IMR-90 (cell line): ENCODE measurements around the gene PTRH2.

ENCODE experiments used
- BHLHE40 ChIP-seq: fragments of 150-350 bp; IDR thresholded peaks from 2 replicates; pipeline ENCODE4 v1.6.1; 2016; ENCODE audit warnings: mild to moderate bottlenecking, low read depth, low read length
- CEBPB ChIP-seq: IDR thresholded peaks from 2 replicates; pipeline ENCODE4 v1.6.1; 2012; ENCODE audit warnings: low read depth, low read length, improper control_type of control experiment
- CHD1 ChIP-seq: IDR thresholded peaks from 2 replicates; pipeline ENCODE4 v1.6.1; 2012; ENCODE audit warnings: low read depth, low read length, improper control_type of control experiment
- FOS ChIP-seq: fragments of 150-350 bp; IDR thresholded peaks from 2 replicates; pipeline ENCODE4 v1.6.1; 2016; ENCODE audit warnings: low read depth, low read length
- MAFK ChIP-seq: IDR thresholded peaks from 2 replicates; pipeline ENCODE4 v1.6.1; 2012; ENCODE audit warnings: low read depth, low read length, improper control_type of control experiment
- MAZ ChIP-seq: IDR thresholded peaks from 2 replicates; pipeline ENCODE4 v1.6.1; 2012; ENCODE audit warnings: low read depth, mild to moderate bottlenecking, low read length, improper control_type of control experiment, moderate library complexity, borderline replicate concordance
- POLR2A ChIP-seq: IDR thresholded peaks from 2 replicates; pipeline ENCODE4 v1.6.1; 2012; ENCODE audit warnings: mild to moderate bottlenecking, low read depth, low read length
- RAD21 ChIP-seq: IDR thresholded peaks from 2 replicates; pipeline ENCODE4 v1.6.1; 2012; ENCODE audit warnings: low read length, improper control_type of control experiment
- RCOR1 ChIP-seq: IDR thresholded peaks from 2 replicates; pipeline ENCODE4 v1.6.1; 2012; ENCODE audit warnings: mild to moderate bottlenecking, low read length, improper control_type of control experiment; ENCODE audit not compliant: insufficient replicate concordance
- RFX5 ChIP-seq: IDR thresholded peaks from 2 replicates; pipeline ENCODE4 v1.8.0; 2012; ENCODE audit warnings: low read depth, mild to moderate bottlenecking, low read length, moderate library complexity
- SMC3 ChIP-seq: fragments of 150-350 bp; IDR thresholded peaks from 2 replicates; pipeline ENCODE4 v1.6.1; 2016; ENCODE audit warnings: low read depth, mild to moderate bottlenecking, antibody characterized with exemption, low read length, moderate library complexity
- TF ChIP-seq, protein P1 (sequence below): conservative IDR thresholded peaks from 2 replicates; pipeline ENCODE4 v1.5.1; 2012; ENCODE audit warnings: mild to moderate bottlenecking, low read depth, low read length, improper control_type of control experiment
- TF ChIP-seq, protein P2 (sequence below): fragments of 150-350 bp; IDR thresholded peaks from 2 replicates; pipeline ENCODE4 v1.6.1; 2016; ENCODE audit warnings: low read depth, mild to moderate bottlenecking, low read length, moderate library complexity, borderline replicate concordance
- TF ChIP-seq, protein P3 (sequence below): fragments of 150-350 bp; IDR thresholded peaks from 2 replicates; pipeline ENCODE4 v1.6.1; 2017; ENCODE audit warnings: mild to moderate bottlenecking, antibody characterized with exemption, low read length, low read depth

- TF ChIP-seq, protein P1, sequence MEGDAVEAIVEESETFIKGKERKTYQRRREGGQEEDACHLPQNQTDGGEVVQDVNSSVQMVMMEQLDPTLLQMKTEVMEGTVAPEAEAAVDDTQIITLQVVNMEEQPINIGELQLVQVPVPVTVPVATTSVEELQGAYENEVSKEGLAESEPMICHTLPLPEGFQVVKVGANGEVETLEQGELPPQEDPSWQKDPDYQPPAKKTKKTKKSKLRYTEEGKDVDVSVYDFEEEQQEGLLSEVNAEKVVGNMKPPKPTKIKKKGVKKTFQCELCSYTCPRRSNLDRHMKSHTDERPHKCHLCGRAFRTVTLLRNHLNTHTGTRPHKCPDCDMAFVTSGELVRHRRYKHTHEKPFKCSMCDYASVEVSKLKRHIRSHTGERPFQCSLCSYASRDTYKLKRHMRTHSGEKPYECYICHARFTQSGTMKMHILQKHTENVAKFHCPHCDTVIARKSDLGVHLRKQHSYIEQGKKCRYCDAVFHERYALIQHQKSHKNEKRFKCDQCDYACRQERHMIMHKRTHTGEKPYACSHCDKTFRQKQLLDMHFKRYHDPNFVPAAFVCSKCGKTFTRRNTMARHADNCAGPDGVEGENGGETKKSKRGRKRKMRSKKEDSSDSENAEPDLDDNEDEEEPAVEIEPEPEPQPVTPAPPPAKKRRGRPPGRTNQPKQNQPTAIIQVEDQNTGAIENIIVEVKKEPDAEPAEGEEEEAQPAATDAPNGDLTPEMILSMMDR: no peak
- TF ChIP-seq, protein P2, sequence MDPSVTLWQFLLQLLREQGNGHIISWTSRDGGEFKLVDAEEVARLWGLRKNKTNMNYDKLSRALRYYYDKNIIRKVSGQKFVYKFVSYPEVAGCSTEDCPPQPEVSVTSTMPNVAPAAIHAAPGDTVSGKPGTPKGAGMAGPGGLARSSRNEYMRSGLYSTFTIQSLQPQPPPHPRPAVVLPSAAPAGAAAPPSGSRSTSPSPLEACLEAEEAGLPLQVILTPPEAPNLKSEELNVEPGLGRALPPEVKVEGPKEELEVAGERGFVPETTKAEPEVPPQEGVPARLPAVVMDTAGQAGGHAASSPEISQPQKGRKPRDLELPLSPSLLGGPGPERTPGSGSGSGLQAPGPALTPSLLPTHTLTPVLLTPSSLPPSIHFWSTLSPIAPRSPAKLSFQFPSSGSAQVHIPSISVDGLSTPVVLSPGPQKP: no peak
- TF ChIP-seq BHLHE40 (no peak), CHD1 (no peak), SMC3 (no peak), POLR2A (no peak), RFX5 (no peak), MAZ (no peak), FOS (no peak), RAD21 (no peak), RCOR1 (no peak), MAFK (no peak), CEBPB (no peak)
- TF ChIP-seq, protein P3, sequence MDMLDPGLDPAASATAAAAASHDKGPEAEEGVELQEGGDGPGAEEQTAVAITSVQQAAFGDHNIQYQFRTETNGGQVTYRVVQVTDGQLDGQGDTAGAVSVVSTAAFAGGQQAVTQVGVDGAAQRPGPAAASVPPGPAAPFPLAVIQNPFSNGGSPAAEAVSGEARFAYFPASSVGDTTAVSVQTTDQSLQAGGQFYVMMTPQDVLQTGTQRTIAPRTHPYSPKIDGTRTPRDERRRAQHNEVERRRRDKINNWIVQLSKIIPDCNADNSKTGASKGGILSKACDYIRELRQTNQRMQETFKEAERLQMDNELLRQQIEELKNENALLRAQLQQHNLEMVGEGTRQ: no peak
These were observed 9.1 kb downstream of the PTRH2 start for GRCh38 chr17:59698143-59698542.
